GM12874 (cell line): ENCODE data around the gene VWA5B1.

Source experiments
- CTCF ChIP-seq: IDR thresholded peaks from 2 replicates; pipeline ENCODE4 v1.5.1; 2011; ENCODE audit warnings: low read depth, mild to moderate bottlenecking, control low read depth, low read length, moderate library complexity; ENCODE audit not compliant: insufficient read depth

Gene VWA5B1

GRCh38 chr1:20400341-20401177, 109.9 kb downstream of the VWA5B1 start:
- no peak for TF ChIP-seq CTCF

- TF ChIP-seq CTCF = no peak
These were observed 110.8 kb downstream of the VWA5B1 start for GRCh38 chr1:20401405-20402010.

- TF ChIP-seq CTCF = no peak
These were observed 112.1 kb downstream of the VWA5B1 start for GRCh38 chr1:20402585-20403422.

- TF ChIP-seq CTCF = no peak
These were observed 112.9 kb downstream of the VWA5B1 start for GRCh38 chr1:20403423-20404145.

GRCh38 chr1:20404466-20404865, 113.8 kb downstream of the VWA5B1 start:
- no peak for TF ChIP-seq CTCF
